Femur (tissue), 1 donor: Measurements from ENCODE around the gene CD6.
"Not testable (repeated sequence)": the region's sequence is repeated elsewhere in the genome, so short reads cannot be mapped to it uniquely, and the experiment has no call there.

Source experiments
- DNase-seq: peaks from one replicate; pipeline ENCODE4 v3.0.0-alpha.2; 2017

CD6 gene

GRCh38 chr11:60954421-60954820 is 17.1 kb upstream of the CD6 start:
- no peak for DNase-seq

GRCh38 chr11:60955571-60955970 is 15.9 kb upstream of the CD6 start:
- no peak for DNase-seq

GRCh38 chr11:60957188-60957587 is 14.3 kb upstream of the CD6 start:
- DNase-seq = no peak

- DNase-seq = no peak
Measured at GRCh38 chr11:60959431-60959830, 12.0 kb upstream of the CD6 start.

- DNase-seq = no peak
Measured at GRCh38 chr11:60960405-60960804, 11.1 kb upstream of the CD6 start.

- DNase-seq = no peak
Measured at GRCh38 chr11:60964801-60965200, 6.7 kb upstream of the CD6 start.

GRCh38 chr11:60966890-60967289 is 4.6 kb upstream of the CD6 start:
- DNase-seq = no peak

- no peak for DNase-seq
Measured at GRCh38 chr11:60968223-60968622, 3.3 kb upstream of the CD6 start.

- peak; percentile 59 for DNase-seq
Measured at GRCh38 chr11:60970369-60970774, 1.1 kb upstream of the CD6 start.

- no peak for DNase-seq
Measured at GRCh38 chr11:60970890-60971289, 590 bp upstream of the CD6 start.

GRCh38 chr11:60972182-60973030 is 926 bp downstream of the CD6 start:
- no peak for DNase-seq

- DNase-seq = no peak
Measured at GRCh38 chr11:60973699-60974098, 2.2 kb downstream of the CD6 start.

- not testable (repeated sequence) for DNase-seq
Measured at GRCh38 chr11:60974316-60974715, 2.8 kb downstream of the CD6 start.

- no peak for DNase-seq
Measured at GRCh38 chr11:60974726-60975125, 3.2 kb downstream of the CD6 start.

GRCh38 chr11:60977224-60977623 is 5.7 kb downstream of the CD6 start:
- DNase-seq = no peak

- no peak for DNase-seq
Measured at GRCh38 chr11:60977836-60978235, 6.4 kb downstream of the CD6 start.

GRCh38 chr11:60978546-60979380 is 7.3 kb downstream of the CD6 start:
- DNase-seq = peak; percentile 59

- no peak for DNase-seq
Measured at GRCh38 chr11:60981515-60981914, 10.0 kb downstream of the CD6 start.

GRCh38 chr11:60982184-60982583 is 10.7 kb downstream of the CD6 start:
- DNase-seq = no peak

GRCh38 chr11:60984149-60984548 is 12.7 kb downstream of the CD6 start:
- no peak for DNase-seq

GRCh38 chr11:60984636-60985035 is 13.2 kb downstream of the CD6 start:
- no peak for DNase-seq

GRCh38 chr11:60985501-60985900 is 14.0 kb downstream of the CD6 start:
- no peak for DNase-seq

GRCh38 chr11:60985991-60986915 is 14.8 kb downstream of the CD6 start:
- no peak for DNase-seq
